Heart left ventricle (tissue), 16 donors: ENCODE results near the gene ARHGAP24. TPM values are rescaled to one million over a fixed set of nuclear protein-coding genes. Genes with fewer than 3 reads are reported as not detected.
A peak's percentile ranks its signal among the peaks of the same experiment; 100 is the strongest.

Experiments
- ATAC-seq, 4 donors: fragments of 200-7000 bp; cut with Tn5 transposase; one replicate each; pipeline ENCODE4 v1.9.1; 2020 to 2022; ENCODE audit warnings: moderate library complexity in 4 of 4, mild to moderate bottlenecking in 3 of 4, moderate number of reproducible peaks in 1 of 4
- DNase-seq, 5 donors: peaks; one replicate each; pipeline ENCODE4 v3.0.0-alpha.2; 2020
- H3K27ac ChIP-seq, 12 donors: fragments of 200-600 bp; sonication (generic) in 4 of 12; one replicate each; pipeline versions ENCODE4 v1.5.0 to v1.8.0; 2016 to 2022; ENCODE audit warnings: mild to moderate bottlenecking in 2 of 12
- H3K27me3 ChIP-seq, 9 donors: fragments of 200-600 bp; sonication (generic) in 2 of 9; one replicate each; pipeline versions ENCODE4 v1.5.1 to v1.8.0; 2016 to 2022; ENCODE audit warnings: mild to moderate bottlenecking in 3 of 9
- H3K36me3 ChIP-seq, 9 donors: fragments of 200-600 bp; sonication (generic) in 2 of 9; one replicate each; pipeline versions ENCODE4 v1.5.0 to v1.8.0; 2018 to 2022; ENCODE audit warnings: mild to moderate bottlenecking in 2 of 9
- H3K4me1 ChIP-seq, 12 donors: fragments of 200-600 bp; sonication (generic) in 4 of 12; one replicate each; pipeline versions ENCODE4 v1.5.0 to v1.8.0; 2016 to 2022; ENCODE audit warnings: mild to moderate bottlenecking in 3 of 12
- H3K4me3 ChIP-seq, 12 donors: fragments of 200-600 bp; sonication (generic) in 4 of 12; one replicate each; pipeline versions ENCODE4 v1.5.0 to v1.8.0; 2017 to 2022; ENCODE audit warnings: mild to moderate bottlenecking in 9 of 12, moderate library complexity in 4 of 12
- H3K9me3 ChIP-seq, 12 donors: fragments of 200-600 bp; sonication (generic) in 4 of 12; one replicate each; pipeline versions ENCODE4 v1.5.0 to v1.8.0; 2016 to 2022; ENCODE audit warnings: mild to moderate bottlenecking in 1 of 12
- POLR2A ChIP-seq, 2 donors: fragments of 450-650 bp; IDR thresholded peaks; one replicate each; pipeline ENCODE4 v1.6.1; 2017; ENCODE audit warnings: antibody characterized with exemption in 2 of 2, mild to moderate bottlenecking in 2 of 2, moderate library complexity in 2 of 2
- WGBS, 4 donors: extraction: QIAGEN DNeasy Blood & Tissue Kit in 2 of 4; methylation state at CpG; one replicate each; pipeline versions ENCODE4 v1.1.5 to v1.1.7; 2013 to 2018; 5-methylcytosine and 5-hydroxymethylcytosine counted together
- intact Hi-C, 10 donors: fragments of 100-400 bp; cut with DNase I; formaldehyde crosslinking; loops; one replicate each; pipeline versions ENCODE4 v1.11.1 to v1.14.2; 2022
- polyA plus RNA-seq, 2 donors: library from polyadenylated mRNA; stranded (reverse); fragments of 200-250 nt; gene quantifications; one replicate each; pipeline ENCODE4 v1.2.3, GENCODE V29; 2013
- total RNA-seq, 9 donors: library from RNA; depleted of rRNA in 2 of 9; stranded (reverse); fragments of >200 nt in 2 of 9; fragmentation: NEBNext Ultra II Directional in 3 of 9; extraction: Animal tissue kit (Norgen Biotek cat#: 25700) in 3 of 9; gene quantifications; one replicate each; pipeline versions ENCODE4 v1.1.0 to v1.2.4, GENCODE V29; 2016 to 2023
- TF ChIP-seq, protein P1 (sequence below), 12 donors: fragments of 200-600 bp; sonication (generic) in 4 of 12; IDR thresholded peaks; one replicate each; pipeline versions ENCODE4 v1.5.0 to v1.8.0; 2018 to 2022; ENCODE audit warnings: antibody characterized with exemption in 12 of 12, mild to moderate bottlenecking in 5 of 12
- donor health status: ischemic (EF 13 %, LVEDD 7.1; RV severe dilation, severe dysfunction).
- donor health status: healthy with polysubstance abuse.
- donor health status: DM: no; HTN: yes; CAD: no.
- donor health status: DM: no; HTN: no; CAD: no.
- donor health status: ischemic (EF 25% LVEDD 6.9; RV normal size, moderate dysfunction).
- donor health status: ischemic (EF 25% LVEDD 5.7; RV mildly dilated, moderate dysfunction).
- donor health status: healthy.
- donor health status: DM: yes; HTN: yes; CAD: no.
- donor health status: ischemic (EF 35%, LVEDD 5.7; RV mildly dilated, moderate dysfunction).
- donor health status: nonischemic (EF 11% LVEDD 7.7; RV severe dilation, severe dysfunction).
- donor health status: DM: yes; HTN: yes; CAD: no.
- donor health status: PGD.
- donor health status: ischemic (EF 29% LVEDD 5.4; RV normal size, mild dysfunction).
- donor health status: nonischemic (EF 23%, LVEDD 6.1; RV moderate dilation, normal function).

ARHGAP24 gene
- total and polyA plus RNA-seq, 11 donors, result 4.5 to 36.9 (median 18.9) TPM

DNA sequence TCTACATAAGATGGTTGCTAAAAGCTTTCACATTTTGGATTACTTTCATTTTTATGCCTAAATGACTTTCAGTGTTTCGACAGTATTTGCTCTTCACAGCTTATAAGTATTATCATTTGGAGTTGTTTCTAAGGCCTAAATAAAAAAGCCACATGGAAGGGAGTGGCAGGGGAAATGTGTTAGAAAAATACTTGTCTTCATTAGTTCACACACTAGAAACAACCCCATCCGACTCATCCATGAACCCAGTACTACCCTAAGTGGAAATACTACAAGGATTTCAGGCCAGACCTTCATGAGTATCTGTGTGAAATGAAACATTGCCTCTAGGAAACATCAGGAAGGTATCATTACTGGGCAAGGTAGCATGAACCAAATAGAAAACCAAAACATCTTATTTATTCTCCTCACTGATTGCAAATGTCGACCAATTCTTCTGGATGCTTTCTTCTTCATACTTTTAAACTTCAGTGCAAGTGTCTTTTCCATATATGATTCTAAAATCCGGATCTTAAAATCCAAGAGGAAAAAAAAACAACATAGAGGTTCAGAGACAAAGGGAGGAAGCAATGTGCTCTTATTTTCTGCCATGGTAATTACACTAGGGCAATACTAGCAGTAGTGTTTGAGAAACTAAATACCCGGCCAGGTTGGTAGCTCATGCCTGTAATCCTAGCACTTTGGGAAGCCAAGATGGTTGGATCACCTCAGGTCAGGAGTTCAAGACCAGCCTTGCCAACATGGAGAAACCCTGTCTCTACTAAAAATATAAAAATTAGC is 349.4 kb downstream of the ARHGAP24 start:
- ATAC-seq, result no peak
- DNase-seq, result no peak
- Histone ChIP-seq H3K4me1 (peaks cover 0 to 72% (median 41%) of the 10 kb centered on the region in 12 donors), H3K36me3 (no peaks in the 10 kb centered on the region), H3K9me3 (peaks cover 0 to 6% (median 0%) of the 10 kb centered on the region in 12 donors), H3K4me3 (peak overlapping the region in 1 of 12 donors; percentile 1), H3K27me3 (no peaks in the 10 kb centered on the region), H3K27ac (peak overlapping the region in 9 of 12 donors; percentile 1 to 63 (median 28))
- intact Hi-C loops, result loop anchor here in 3 of 10 donors (10.0 kb wide), 1 partner anchor 140 kb away; no protein-coding TSS in a partner anchor
- TF ChIP-seq, protein P1, sequence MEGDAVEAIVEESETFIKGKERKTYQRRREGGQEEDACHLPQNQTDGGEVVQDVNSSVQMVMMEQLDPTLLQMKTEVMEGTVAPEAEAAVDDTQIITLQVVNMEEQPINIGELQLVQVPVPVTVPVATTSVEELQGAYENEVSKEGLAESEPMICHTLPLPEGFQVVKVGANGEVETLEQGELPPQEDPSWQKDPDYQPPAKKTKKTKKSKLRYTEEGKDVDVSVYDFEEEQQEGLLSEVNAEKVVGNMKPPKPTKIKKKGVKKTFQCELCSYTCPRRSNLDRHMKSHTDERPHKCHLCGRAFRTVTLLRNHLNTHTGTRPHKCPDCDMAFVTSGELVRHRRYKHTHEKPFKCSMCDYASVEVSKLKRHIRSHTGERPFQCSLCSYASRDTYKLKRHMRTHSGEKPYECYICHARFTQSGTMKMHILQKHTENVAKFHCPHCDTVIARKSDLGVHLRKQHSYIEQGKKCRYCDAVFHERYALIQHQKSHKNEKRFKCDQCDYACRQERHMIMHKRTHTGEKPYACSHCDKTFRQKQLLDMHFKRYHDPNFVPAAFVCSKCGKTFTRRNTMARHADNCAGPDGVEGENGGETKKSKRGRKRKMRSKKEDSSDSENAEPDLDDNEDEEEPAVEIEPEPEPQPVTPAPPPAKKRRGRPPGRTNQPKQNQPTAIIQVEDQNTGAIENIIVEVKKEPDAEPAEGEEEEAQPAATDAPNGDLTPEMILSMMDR (IDR thresholded peaks at IDR 0.05), result no peak
- TF ChIP-seq POLR2A (IDR thresholded peaks at IDR 0.05), result no peak
- 63 to 74% (median 65%) methylated on average over 5 of the region's 5 CpGs for WGBS, 4 donors

DNA sequence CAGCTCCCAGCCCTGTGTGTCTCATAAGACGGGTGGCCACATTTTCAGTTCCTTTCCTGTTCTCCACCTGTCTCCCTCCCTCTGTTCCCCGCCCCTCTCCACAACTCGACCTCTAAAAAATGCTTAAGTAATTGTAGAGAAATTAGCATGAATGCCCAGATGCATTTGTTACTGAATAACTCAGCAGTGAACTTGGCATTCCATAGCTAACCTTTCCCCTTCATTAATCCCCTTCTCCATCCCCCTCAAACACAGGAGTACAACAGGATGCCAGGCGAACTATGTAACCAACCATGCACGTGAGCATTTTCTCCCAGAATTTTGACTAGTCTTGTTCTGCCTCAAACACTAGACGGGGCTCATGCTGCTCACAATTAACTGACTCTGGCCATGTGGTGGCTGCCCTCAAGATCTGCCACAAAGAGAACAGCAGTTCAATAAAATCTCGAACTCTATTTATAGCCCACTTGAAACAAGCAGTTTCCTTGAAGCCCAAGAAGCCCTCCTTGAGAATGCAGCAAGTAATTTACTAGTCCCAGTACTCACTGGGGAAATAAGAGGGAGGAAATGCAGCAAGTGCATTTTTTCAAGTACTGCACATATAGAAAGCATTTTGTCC is 351.2 kb downstream of the ARHGAP24 start:
- WGBS, 4 donors, result 25 to 28% (median 27%) methylated on average over 7 of the region's 7 CpGs
- peak; percentile 21 to 69 (median 44) for ATAC-seq

DNA sequence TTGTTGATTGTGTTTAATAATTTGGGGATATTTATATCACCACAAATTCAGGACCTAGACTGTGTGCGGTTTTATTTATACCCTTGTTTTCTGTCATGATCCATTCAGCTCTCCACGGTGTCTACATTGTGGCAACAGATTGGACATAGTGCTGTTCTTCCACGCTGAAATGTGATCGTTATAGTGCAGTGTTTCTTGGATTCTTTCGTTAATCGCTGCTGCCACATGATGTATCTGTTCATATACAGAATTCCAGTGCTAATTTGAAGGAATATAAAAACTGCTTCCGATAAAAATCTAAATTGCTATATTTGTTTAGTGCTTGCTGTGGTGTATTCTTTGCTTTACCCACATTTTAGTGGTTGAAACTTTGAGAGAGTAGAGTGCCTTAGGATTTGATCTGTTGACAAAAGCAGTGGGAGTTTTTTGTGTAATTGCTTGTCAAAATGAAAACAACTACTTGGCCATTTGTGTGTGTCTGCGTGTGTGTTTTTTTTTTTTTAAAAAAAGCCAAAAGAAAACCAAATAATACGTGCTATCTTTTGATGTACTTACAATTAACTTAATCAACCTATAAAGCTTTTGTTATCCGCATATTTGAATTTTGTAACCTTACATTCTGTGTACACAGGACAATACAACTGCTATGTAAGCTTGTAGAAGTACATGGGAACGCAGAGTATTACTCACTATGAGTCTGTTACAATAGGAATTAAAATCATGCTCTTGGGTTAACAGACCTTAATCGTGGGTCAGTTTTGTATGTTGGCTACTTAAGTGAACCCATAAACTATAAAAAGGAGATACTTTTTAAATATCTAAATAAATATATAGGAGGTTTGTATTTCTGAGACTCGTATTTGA is 353.3 kb downstream of the ARHGAP24 start:
- 42 to 49% (median 46%) methylated on average over 13 of the region's 13 CpGs for WGBS, 4 donors
- H3K4me3 ChIP-seq, result peak overlapping the region in 10 of 12 donors; percentile 21 to 54 (median 42)
- TF ChIP-seq, protein P1 (IDR thresholded peaks at IDR 0.05), result no peak
- TF ChIP-seq POLR2A (IDR thresholded peaks at IDR 0.05), result no peak
- ATAC-seq (peak; percentile 55 to 66 (median 62)), DNase-seq (no peak)
- no peaks in the 10 kb centered on the region for H3K27me3 ChIP-seq
- peak overlapping the region in 10 of 12 donors; percentile 47 to 80 (median 72) for H3K27ac ChIP-seq
- H3K4me1 ChIP-seq, result peaks cover 0 to 68% (median 34%) of the 10 kb centered on the region in 12 donors
- H3K9me3 ChIP-seq, result no peaks in the 10 kb centered on the region
- intact Hi-C loops, result loop anchor here in 3 of 10 donors (10.0 kb wide), 1 partner anchor 137 kb away; no protein-coding TSS in a partner anchor
- H3K36me3 ChIP-seq, result no peaks in the 10 kb centered on the region

More for the DNA sequence above, 351.2 kb downstream of the ARHGAP24 start:
- TF ChIP-seq, protein P1 (IDR thresholded peaks at IDR 0.05), result peak in 7 of 12 donors; percentile 7 to 49 (median 23)
- TF ChIP-seq POLR2A (IDR thresholded peaks at IDR 0.05), result no peak
- H3K36me3 ChIP-seq, result no peaks in the 10 kb centered on the region
- H3K27ac ChIP-seq, result peak overlapping the region in 8 of 12 donors; percentile 1 to 54 (median 14)
- no peaks in the 10 kb centered on the region for H3K27me3 ChIP-seq
- intact Hi-C loops, result loop anchor here in 3 of 10 donors (10.0 kb wide), 1 partner anchor 139 kb away; no protein-coding TSS in a partner anchor
- DNase-seq, result peak in 2 of 5 donors; percentile 40 to 44
- H3K4me1 ChIP-seq, result peaks cover 0 to 81% (median 42%) of the 10 kb centered on the region in 12 donors
- H3K4me3 ChIP-seq, result no peak overlapping the region
- no peaks in the 10 kb centered on the region for H3K9me3 ChIP-seq
